IPS DF 6.9 (cell line): Measurements from ENCODE around the gene MMP28.

ENCODE experiments used
- DNase-seq: peaks from one replicate; pipeline ENCODE4 v3.0.0-alpha.2; 2013; ENCODE audit warnings: low read depth, low spot score
- H3K27ac ChIP-seq: one replicate; pipeline ENCODE4 v1.5.1; 2013; ENCODE audit warnings: low read length, control low read depth
- H3K27me3 ChIP-seq: 2 replicates; pipeline ENCODE4 v1.6.1; 2013; ENCODE audit warnings: mild to moderate bottlenecking, low read length; ENCODE audit not compliant: control insufficient read depth, insufficient read depth
- H3K36me3 ChIP-seq: 2 replicates; pipeline ENCODE4 v1.6.1; 2013; ENCODE audit warnings: low read length; ENCODE audit not compliant: control insufficient read depth, insufficient read depth
- H3K4me1 ChIP-seq: 2 replicates; pipeline ENCODE4 v1.6.1; 2013; ENCODE audit warnings: low read length; ENCODE audit not compliant: control insufficient read depth, insufficient read depth
- H3K4me3 ChIP-seq: 2 replicates; pipeline ENCODE4 v1.5.1; 2013; ENCODE audit warnings: mild to moderate bottlenecking, low read length
- H3K9me3 ChIP-seq: 2 replicates; pipeline ENCODE4 v1.6.1; 2013; ENCODE audit warnings: low read length, inconsistent platforms; ENCODE audit not compliant: control insufficient read depth, insufficient read depth
- WGBS: extraction: QIAGEN DNeasy Blood & Tissue Kit; methylation state at CpG from one replicate; pipeline ENCODE4 v1.1.7; 2013; ENCODE audit warnings: mixed read lengths, missing lambda C conversion rate; ENCODE audit not compliant: insufficient read length, insufficient coverage; 5-methylcytosine and 5-hydroxymethylcytosine counted together

The MMP28 gene

DNA sequence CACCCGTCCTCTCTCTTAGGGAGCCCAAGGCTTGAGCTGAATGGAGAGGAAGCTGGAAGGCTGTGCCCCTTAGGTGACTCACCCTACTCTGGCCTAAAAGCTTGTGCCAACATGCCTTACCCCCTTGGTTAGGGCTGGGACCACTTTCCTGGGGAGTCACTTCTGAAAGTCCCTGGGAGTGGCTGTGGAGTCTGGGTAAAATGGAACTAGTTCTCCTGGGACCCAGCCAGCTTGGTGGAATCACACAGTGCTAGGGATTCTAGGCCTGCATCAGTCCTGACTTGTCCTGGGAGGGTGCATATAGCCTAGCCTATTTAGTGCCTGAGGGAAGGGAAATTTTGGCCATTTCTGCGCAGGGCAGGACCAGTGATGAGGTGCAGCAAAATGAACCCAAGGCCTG is 10.5 kb downstream of the MMP28 start:
- no peak overlapping the region for H3K27ac ChIP-seq
- no peaks in the 10 kb centered on the region for H3K36me3 ChIP-seq
- H3K27me3 ChIP-seq: no peaks in the 10 kb centered on the region
- no peaks in the 10 kb centered on the region for H3K9me3 ChIP-seq
- WGBS: no CpG with 5 or more reads among the region's 2 CpGs
- no peaks in the 10 kb centered on the region for H3K4me1 ChIP-seq
- DNase-seq: no peak
- H3K4me3 ChIP-seq: no peak overlapping the region

DNA sequence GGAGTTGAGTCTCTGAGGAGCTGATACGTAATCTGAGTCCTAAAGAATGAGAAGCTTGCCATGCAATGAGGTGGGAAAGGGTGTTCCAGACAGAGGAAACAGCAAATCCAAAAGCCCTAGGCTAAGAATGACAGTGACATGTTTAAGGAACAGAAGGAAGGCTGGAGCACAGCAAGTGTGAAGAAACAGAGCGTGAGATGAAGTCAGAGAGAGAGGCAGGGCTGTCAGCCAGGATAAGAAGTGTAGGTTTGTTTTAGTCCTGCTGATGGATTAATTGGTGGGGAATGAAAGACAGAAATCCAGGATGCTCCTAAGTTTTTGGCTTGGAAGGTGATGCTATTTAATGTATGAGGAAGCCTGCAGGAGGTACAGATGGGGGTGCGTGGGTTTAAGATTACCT is 14.5 kb downstream of the MMP28 start:
- H3K9me3 ChIP-seq: no peaks in the 10 kb centered on the region
- no CpG with 5 or more reads among the region's 3 CpGs for WGBS
- H3K27me3 ChIP-seq: no peaks in the 10 kb centered on the region
- H3K36me3 ChIP-seq: no peaks in the 10 kb centered on the region
- H3K4me1 ChIP-seq: no peaks in the 10 kb centered on the region
- H3K27ac ChIP-seq: no peak overlapping the region
- no peak overlapping the region for H3K4me3 ChIP-seq
- DNase-seq: no peak

DNA sequence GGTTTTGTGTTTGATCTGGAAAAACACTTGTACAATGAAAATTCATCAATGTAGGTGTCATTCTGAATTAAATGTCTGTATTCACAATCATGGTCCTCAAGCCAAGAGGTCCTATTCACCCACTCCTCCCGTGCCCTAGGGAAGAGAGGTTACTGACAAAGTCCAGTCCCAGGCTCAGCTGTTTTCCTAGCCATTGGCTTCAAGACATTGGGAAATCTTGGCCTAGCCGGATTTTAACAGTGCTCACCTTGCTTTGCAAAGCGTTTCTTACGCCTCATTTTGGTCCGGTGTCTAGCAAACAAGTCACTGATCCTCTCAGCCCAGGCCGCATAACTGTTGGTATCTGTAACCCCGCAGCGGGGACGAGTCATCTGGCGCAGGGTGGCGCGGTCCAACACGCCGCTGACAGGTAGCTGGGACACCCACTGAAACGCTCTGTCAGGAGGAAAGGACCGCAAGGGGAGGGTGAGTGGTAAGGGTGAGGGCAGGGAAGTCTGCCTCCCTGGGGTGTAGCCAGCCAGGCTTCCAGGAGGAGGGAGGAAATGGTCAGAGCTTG is 16.7 kb downstream of the MMP28 start:
- no CpG with 5 or more reads among the region's 16 CpGs for WGBS
- Histone ChIP-seq H3K36me3 (no peaks in the 10 kb centered on the region), H3K9me3 (no peaks in the 10 kb centered on the region), H3K4me1 (peaks cover 2% of the 10 kb centered on the region), H3K4me3 (no peak overlapping the region), H3K27ac (no peak overlapping the region), H3K27me3 (no peaks in the 10 kb centered on the region)
- DNase-seq: no peak

- Histone ChIP-seq H3K4me3 (no peak overlapping the region), H3K4me1 (peaks cover 5% of the 10 kb centered on the region), H3K36me3 (no peaks in the 10 kb centered on the region), H3K9me3 (no peaks in the 10 kb centered on the region), H3K27me3 (no peaks in the 10 kb centered on the region), H3K27ac (no peak overlapping the region)
- WGBS: no CpG with 5 or more reads among the region's 6 CpGs
- DNase-seq: no peak
Measured at GRCh38 chr17:35775583-35775982, 19.9 kb downstream of the MMP28 start.

- H3K27ac ChIP-seq: no peak overlapping the region
- no peak for DNase-seq
- H3K4me1 ChIP-seq: peaks cover 5% of the 10 kb centered on the region
- WGBS: 100% methylated on average over 1 of the region's 5 CpGs
- H3K4me3 ChIP-seq: no peak overlapping the region
- no peaks in the 10 kb centered on the region for H3K27me3 ChIP-seq
- H3K36me3 ChIP-seq: no peaks in the 10 kb centered on the region
- H3K9me3 ChIP-seq: no peaks in the 10 kb centered on the region
Measured at GRCh38 chr17:35775039-35775438, 20.4 kb downstream of the MMP28 start.

GRCh38 chr17:35774499-35774898 is 20.9 kb downstream of the MMP28 start:
- H3K27me3 ChIP-seq: no peaks in the 10 kb centered on the region
- no peak overlapping the region for H3K4me3 ChIP-seq
- no CpG with 5 or more reads among the region's 5 CpGs for WGBS
- H3K36me3 ChIP-seq: no peaks in the 10 kb centered on the region
- DNase-seq: no peak
- H3K4me1 ChIP-seq: peaks cover 5% of the 10 kb centered on the region
- H3K9me3 ChIP-seq: no peaks in the 10 kb centered on the region
- no peak overlapping the region for H3K27ac ChIP-seq

DNA sequence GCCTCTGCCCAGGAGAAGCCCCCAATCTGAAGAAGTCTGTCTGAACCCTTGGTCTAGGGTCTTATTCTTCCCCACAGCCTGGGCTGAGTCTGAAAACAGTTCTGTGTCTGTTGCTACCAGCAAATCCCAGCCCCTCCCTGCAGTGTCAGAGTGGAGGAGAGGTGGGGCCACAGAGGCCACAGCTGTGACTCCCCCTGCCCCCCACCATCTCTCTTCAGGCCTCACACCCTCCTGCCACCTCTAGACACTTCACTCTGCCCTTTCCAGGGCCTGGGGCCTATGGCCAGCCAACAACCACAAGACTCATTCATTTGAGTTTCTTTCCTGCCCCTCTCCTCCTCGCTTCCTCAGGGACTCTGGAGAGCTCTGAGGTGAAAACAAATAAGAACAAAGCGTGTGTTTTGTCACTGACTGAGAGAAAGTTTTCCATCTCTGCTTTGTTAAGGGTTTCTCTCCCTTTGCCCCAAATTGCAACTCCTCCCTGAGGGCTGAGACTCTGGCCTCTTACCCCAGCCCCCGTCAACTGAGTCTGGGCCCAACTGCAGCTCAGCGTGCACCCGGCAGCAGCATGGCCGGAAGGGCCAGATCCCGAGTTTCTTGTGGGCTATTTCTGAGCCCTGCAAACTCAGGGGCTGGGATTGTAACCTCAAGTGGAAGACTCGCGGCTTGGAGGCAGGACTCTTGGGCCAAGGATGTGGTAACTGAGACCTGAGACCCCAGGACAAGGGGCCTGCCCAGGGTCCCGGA is 21.6 kb downstream of the MMP28 start:
- H3K27me3 ChIP-seq: no peaks in the 10 kb centered on the region
- no peak overlapping the region for H3K4me3 ChIP-seq
- WGBS: no CpG with 5 or more reads among the region's 10 CpGs
- H3K36me3 ChIP-seq: no peaks in the 10 kb centered on the region
- no peak for DNase-seq
- H3K9me3 ChIP-seq: no peaks in the 10 kb centered on the region
- H3K4me1 ChIP-seq: peaks cover 5% of the 10 kb centered on the region
- no peak overlapping the region for H3K27ac ChIP-seq

- no peak overlapping the region for H3K27ac ChIP-seq
- WGBS: no CpG with 5 or more reads among the region's 20 CpGs
- DNase-seq: no peak
- H3K9me3 ChIP-seq: no peaks in the 10 kb centered on the region
- H3K27me3 ChIP-seq: no peaks in the 10 kb centered on the region
- no peak overlapping the region for H3K4me3 ChIP-seq
- H3K4me1 ChIP-seq: peaks cover 5% of the 10 kb centered on the region
- H3K36me3 ChIP-seq: no peaks in the 10 kb centered on the region
Measured at GRCh38 chr17:35773129-35773528, 22.3 kb downstream of the MMP28 start.

DNA sequence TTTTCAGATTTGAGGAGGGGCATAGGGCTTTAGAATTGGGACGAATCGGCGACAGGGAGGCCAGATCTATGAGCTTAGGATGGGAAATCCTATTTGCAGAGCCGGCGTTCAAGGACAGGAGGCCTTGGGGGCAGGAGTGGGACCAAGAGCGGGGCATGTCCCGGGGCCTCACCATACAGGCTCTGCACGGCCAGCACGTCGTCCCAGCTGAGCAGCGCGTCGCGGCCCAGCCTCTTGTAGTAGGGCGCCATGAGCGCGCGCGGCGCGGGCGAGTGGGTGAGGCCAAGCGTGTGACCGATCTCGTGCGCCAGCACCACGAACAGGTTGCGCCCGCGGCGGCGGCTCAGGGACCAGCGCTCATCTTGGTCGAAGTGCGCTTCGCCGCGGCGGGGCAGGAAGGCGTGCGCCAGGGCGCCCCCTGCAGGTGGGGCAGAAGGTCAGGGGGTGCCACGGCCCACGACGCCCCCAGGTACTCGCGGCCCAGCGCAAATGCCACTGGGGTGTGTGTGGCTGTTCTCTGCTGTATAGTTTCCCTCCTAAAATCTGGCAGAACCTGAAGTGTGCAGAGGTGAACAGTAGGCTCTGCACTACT is 25.4 kb downstream of the MMP28 start:
- no peak for DNase-seq
- H3K4me1 ChIP-seq: peaks cover 8% of the 10 kb centered on the region
- H3K27ac ChIP-seq: no peak overlapping the region
- H3K36me3 ChIP-seq: no peaks in the 10 kb centered on the region
- WGBS: no CpG with 5 or more reads among the region's 48 CpGs
- H3K9me3 ChIP-seq: no peaks in the 10 kb centered on the region
- no peaks in the 10 kb centered on the region for H3K27me3 ChIP-seq
- no peak overlapping the region for H3K4me3 ChIP-seq

DNA sequence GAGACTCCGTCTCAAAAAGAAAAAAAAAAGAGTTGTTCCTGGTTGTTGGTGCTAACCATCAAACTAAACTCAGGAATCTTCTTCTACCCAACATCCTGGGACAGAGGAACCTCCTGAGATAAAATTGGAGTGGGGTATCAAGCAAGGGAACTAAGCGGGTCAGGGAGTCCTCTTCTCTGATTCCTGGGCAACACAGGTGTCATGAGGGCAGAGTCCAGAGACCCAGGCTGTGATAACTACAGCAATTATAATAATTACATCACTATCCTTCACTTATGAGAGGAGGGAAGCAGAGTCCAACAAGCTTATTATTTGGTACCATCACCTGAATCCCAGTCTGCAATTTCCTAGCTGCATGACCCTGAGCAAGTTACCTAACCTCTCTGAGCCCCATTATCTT is 26.6 kb downstream of the MMP28 start:
- no peaks in the 10 kb centered on the region for H3K36me3 ChIP-seq
- H3K27me3 ChIP-seq: no peaks in the 10 kb centered on the region
- no peaks in the 10 kb centered on the region for H3K9me3 ChIP-seq
- H3K4me3 ChIP-seq: no peak overlapping the region
- no peak overlapping the region for H3K27ac ChIP-seq
- WGBS: no CpG with 5 or more reads among the region's 2 CpGs
- DNase-seq: no peak
- H3K4me1 ChIP-seq: peaks cover 6% of the 10 kb centered on the region; the same call in 1 of the 2 replicates
